IMR-90 (cell line): ENCODE data around the gene ATXN1L. TPM values are rescaled to one million over a fixed set of nuclear protein-coding genes. Genes with fewer than 3 reads are reported as not detected.
"Not testable (repeated sequence)": the region's sequence is repeated elsewhere in the genome, so short reads cannot be mapped to it uniquely, and the experiment has no call there.

ENCODE experiments used
- ATAC-seq: fragments of 200-7000 bp; cut with Tn5 transposase; 2 replicates; pipeline ENCODE4 v1.9.1; 2020; ENCODE audit warnings: low read depth, mild to moderate bottlenecking, moderate library complexity
- BruUV-seq: library from RNA; stranded (reverse); fragments of 400-500 nt; replicated peaks from 2 replicates; lab custom pipeline; 2021; lab: Mats Ljungman, UMichigan
- CTCF ChIA-PET: fragments of 300-600 bp; formaldehyde crosslinking; extraction: SDS; loops from one replicate; lab custom pipeline; 2021; ENCODE audit warnings: antibody characterized with exemption; lab: Yijun Ruan, JAX
- POLR2A ChIA-PET: fragments of 300-600 bp; sonication (Branson Sonifier 250); formaldehyde crosslinking; loops from one replicate; lab custom pipeline; 2022; ENCODE audit warnings: antibody characterized with exemption; ENCODE audit not compliant: unreplicated experiment; lab: Charles Lee
- DNase-seq: peaks from one replicate; pipeline ENCODE4 v3.0.0; 2013
- H2AFZ ChIP-seq: replicated peaks from 2 replicates; pipeline ENCODE3; 2013; ENCODE audit warnings: low read length, mild to moderate bottlenecking; ENCODE audit not compliant: poor library complexity
- H2AK5ac ChIP-seq: 2 replicates; pipeline ENCODE4 v1.6.1; 2013; ENCODE audit warnings: low read depth, low read length, inconsistent platforms
- H2AK9ac ChIP-seq: replicated peaks from 2 replicates; pipeline ENCODE3; 2013; ENCODE audit warnings: mild to moderate bottlenecking, low read depth, low read length, moderate library complexity; ENCODE audit not compliant: poor library complexity
- H2BK120ac ChIP-seq: 2 replicates; pipeline ENCODE4 v1.6.1; 2013; ENCODE audit warnings: low read depth, low read length, inconsistent platforms
- H2BK15ac ChIP-seq: 3 replicates; pipeline ENCODE4 v1.6.1; 2013; ENCODE audit warnings: low read depth, low read length, inconsistent platforms
- H2BK20ac ChIP-seq: 2 replicates; pipeline ENCODE4 v1.6.1; 2013; ENCODE audit warnings: low read depth, mild to moderate bottlenecking, inconsistent platforms, low read length, moderate library complexity
- H2BK5ac ChIP-seq: 2 replicates; pipeline ENCODE4 v1.6.1; 2013; ENCODE audit warnings: mild to moderate bottlenecking, low read depth, low read length, inconsistent platforms; ENCODE audit not compliant: poor library complexity, severe bottlenecking
- H3K14ac ChIP-seq: replicated peaks from 2 replicates; pipeline ENCODE4 v1.6.1; 2013; ENCODE audit warnings: low read depth, low read length, inconsistent platforms
- H3K18ac ChIP-seq: 2 replicates; pipeline ENCODE4 v1.6.1; 2013; ENCODE audit warnings: low read depth, low read length, control low read depth
- H3K23ac ChIP-seq: 2 replicates; pipeline ENCODE4 v1.6.1; 2013; ENCODE audit warnings: low read depth, low read length, inconsistent platforms
- H3K27ac ChIP-seq: 2 replicates; pipeline ENCODE4 v1.5.1; 2013; ENCODE audit warnings: mild to moderate bottlenecking, control low read depth, low read length; ENCODE audit not compliant: insufficient read depth
- H3K27me3 ChIP-seq: 2 replicates; pipeline ENCODE4 v1.6.1; 2013; ENCODE audit warnings: low read length; ENCODE audit not compliant: control insufficient read depth, insufficient read depth
- H3K36me3 ChIP-seq: 2 replicates; pipeline ENCODE4 v1.6.1; 2013; ENCODE audit warnings: low read length, mixed read lengths; ENCODE audit not compliant: control insufficient read depth, insufficient read depth
- H3K4ac ChIP-seq: 2 replicates; pipeline ENCODE4 v1.6.1; 2013; ENCODE audit warnings: low read depth, low read length, inconsistent platforms
- H3K4me1 ChIP-seq: 2 replicates; pipeline ENCODE4 v1.6.1; 2013; ENCODE audit warnings: low read length, mixed read lengths; ENCODE audit not compliant: control insufficient read depth, insufficient read depth
- H3K4me2 ChIP-seq: 2 replicates; pipeline ENCODE4 v1.6.1; 2013; ENCODE audit warnings: low read depth, mild to moderate bottlenecking, control low read depth, low read length, moderate library complexity
- H3K4me3 ChIP-seq: 2 replicates; pipeline ENCODE4 v1.5.1; 2013; ENCODE audit warnings: low read depth, mild to moderate bottlenecking, control low read depth, low read length, moderate library complexity; ENCODE audit not compliant: insufficient read depth
- H3K56ac ChIP-seq: 2 replicates; pipeline ENCODE4 v1.6.1; 2013; ENCODE audit warnings: low read length, inconsistent platforms; ENCODE audit not compliant: insufficient read depth; ENCODE audit errors: extremely low read depth
- H3K79me1 ChIP-seq, 2 experiments: 2 replicates each; pipeline ENCODE4 v1.6.1; 2013; ENCODE audit warnings: low read length in 2 of 2, inconsistent platforms in 1 of 2, low read depth in 1 of 2
- H3K9ac ChIP-seq: 2 replicates; pipeline ENCODE4 v1.6.1; 2013; ENCODE audit warnings: low read depth, low read length, control low read depth
- H3K9me1 ChIP-seq: 2 replicates; pipeline ENCODE4 v1.6.1; 2013; ENCODE audit warnings: low read length, inconsistent platforms; ENCODE audit not compliant: insufficient read depth
- H3K9me3 ChIP-seq: 2 replicates; pipeline ENCODE4 v1.6.1; 2013; ENCODE audit warnings: low read length; ENCODE audit not compliant: control insufficient read depth, insufficient read depth
- H4K20me1 ChIP-seq: 2 replicates; pipeline ENCODE4 v1.6.1; 2013; ENCODE audit warnings: low read length, inconsistent platforms; ENCODE audit not compliant: insufficient read depth
- H4K5ac ChIP-seq: 2 replicates; pipeline ENCODE4 v1.6.1; 2013; ENCODE audit warnings: mild to moderate bottlenecking, low read depth, low read length, control low read depth
- H4K8ac ChIP-seq, 2 experiments: 2 replicates each; pipeline ENCODE4 v1.6.1; 2013; ENCODE audit warnings: low read depth in 2 of 2, low read length in 2 of 2, control low read depth in 1 of 2, inconsistent platforms in 1 of 2
- H4K91ac ChIP-seq: 2 replicates; pipeline ENCODE4 v1.6.1; 2013; ENCODE audit warnings: low read depth, low read length, inconsistent platforms; ENCODE audit not compliant: insufficient read depth
- WGBS, 2 experiments: methylation state at CpG; one replicate each; pipeline versions ENCODE4 v1.1.5 to v1.1.7; 2013; ENCODE audit warnings: missing lambda C conversion rate in 2 of 2; ENCODE audit not compliant: insufficient read length in 1 of 2; ENCODE audit errors: extremely low coverage in 2 of 2; 5-methylcytosine and 5-hydroxymethylcytosine counted together
- dilution Hi-C: fragments of 300-500 bp; cut with HindIII; formaldehyde crosslinking; loops from one replicate; pipeline ENCODE4 v1.14.3; 2018; ENCODE audit warnings: low sequenced_read_pairs; ENCODE audit not compliant: unreplicated experiment
- in situ Hi-C: fragments of 300-500 bp; cut with MboI; formaldehyde crosslinking; loops from 3 replicates; pipeline ENCODE4 v1.14.3; 2019; ENCODE audit warnings: low sequenced_read_pairs, inconsistent platforms, mixed read lengths
- intact Hi-C: fragments of 100-400 bp; cut with micrococcal nuclease; formaldehyde crosslinking; loops from 2 replicates; pipeline ENCODE4 v1.10.0; 2022
- polyA plus RNA-seq, 3 experiments: library from polyadenylated mRNA; depleted of rRNA; stranded (reverse); fragments of >200 nt; gene quantifications; 2 replicates each; pipeline ENCODE4 v1.2.3, GENCODE V29; 2012; ENCODE audit warnings: low replicate concordance in 1 of 3
- total RNA-seq: library from RNA; depleted of rRNA; stranded (reverse); fragments of >200 nt; gene quantifications from 2 replicates; pipeline ENCODE4 v1.2.3, GENCODE V29; 2012

Gene ATXN1L
- total and polyA plus RNA-seq, 2 of the 4 experiments (the other 2 are of a cell fraction), result 5.2 to 9.2 TPM

DNA sequence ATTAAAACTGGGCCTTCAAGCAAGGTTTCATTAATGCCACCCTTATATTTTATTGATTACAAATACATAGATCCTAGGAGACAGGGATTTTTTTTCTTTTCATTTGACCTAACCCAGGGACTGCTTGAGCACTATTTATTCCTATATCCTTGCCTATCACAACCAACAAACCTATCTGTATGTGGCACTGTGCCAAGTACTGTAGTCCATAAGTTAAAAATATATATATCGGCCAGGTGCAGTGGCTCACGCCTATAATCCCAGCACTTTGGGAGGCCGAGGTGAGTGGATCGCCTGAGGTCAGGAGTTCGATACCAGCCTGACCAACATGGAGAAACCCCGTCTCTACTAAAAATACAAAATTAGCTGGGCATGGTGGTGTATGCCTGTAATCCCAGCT, 21.4 kb downstream of the ATXN1L start:
- WGBS, 2 experiments, result no CpG with 5 or more reads among the region's 6 CpGs
- in situ Hi-C loops, result not testable (repeated sequence)

More for the DNA sequence above, 21.4 kb downstream of the ATXN1L start:
- H2BK5ac ChIP-seq, BruUV-seq, H4K8ac ChIP-seq, H3K14ac ChIP-seq, DNase-seq, H3K4me1 ChIP-seq, H3K18ac ChIP-seq, H2BK20ac ChIP-seq, H2AK5ac ChIP-seq, H3K27me3 ChIP-seq, H3K4ac ChIP-seq, H3K27ac ChIP-seq, H3K56ac ChIP-seq, H3K9me1 ChIP-seq, H4K5ac ChIP-seq, intact Hi-C loops, ATAC-seq, H2BK15ac ChIP-seq, H3K4me3 ChIP-seq, H3K9ac ChIP-seq, H3K4me2 ChIP-seq, H2BK120ac ChIP-seq, H4K91ac ChIP-seq, POLR2A ChIA-PET, H2AFZ ChIP-seq, H3K23ac ChIP-seq, H3K79me1 ChIP-seq, H2AK9ac ChIP-seq, H3K9me3 ChIP-seq, dilution Hi-C loops, H4K20me1 ChIP-seq: not testable (repeated sequence)
- CTCF ChIA-PET, result interaction anchor here (1.0 kb wide), 2 partner anchors 15 to 16 kb away, joined by 3 read pairs; no protein-coding TSS in a partner anchor
- H3K36me3 ChIP-seq, result peaks cover 16% of the 10 kb centered on the region
